Fibroblast of lung (primary cell): Measurements from ENCODE around the gene UGGT2.

ENCODE experiments used
- EZH2 ChIP-seq: IDR thresholded peaks from 2 replicates; pipeline ENCODE4 v1.5.1; 2012; ENCODE audit warnings: low read length, control low read depth, mild to moderate bottlenecking; ENCODE audit errors: missing control alignments
- TF ChIP-seq, protein P1 (sequence below), 2 donors: IDR thresholded peaks in 1 of 2; conservative IDR thresholded peaks in 1 of 2; 1 replicate in 1 of 2; 2 replicates in 1 of 2; pipeline ENCODE4 v1.5.1; 2011 to 2012; ENCODE audit warnings: low read length in 2 of 2, control low read depth in 1 of 2, inconsistent platforms in 1 of 2, low read depth in 1 of 2, mild to moderate bottlenecking in 1 of 2

DNA sequence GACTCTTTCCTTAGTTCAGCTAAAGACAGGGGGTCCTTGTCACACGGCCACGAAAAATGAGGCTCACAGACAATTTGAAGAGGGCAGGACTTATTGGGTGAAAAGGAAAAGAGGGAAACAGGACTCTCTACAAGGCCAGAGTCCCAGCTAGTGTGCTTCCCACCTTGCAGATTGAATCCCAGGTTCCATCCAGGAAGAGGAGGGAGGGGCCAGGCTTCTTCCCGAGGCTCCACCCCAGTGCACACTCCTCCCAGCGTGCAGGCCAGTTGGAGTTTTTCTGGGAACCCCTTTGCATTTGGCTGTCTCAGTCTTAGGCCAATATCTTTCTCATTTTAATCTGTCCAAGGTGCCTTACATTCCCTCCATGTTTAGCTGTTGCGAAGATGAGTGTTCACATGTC, 269.5 kb downstream of the UGGT2 start:
- TF ChIP-seq, protein P1, sequence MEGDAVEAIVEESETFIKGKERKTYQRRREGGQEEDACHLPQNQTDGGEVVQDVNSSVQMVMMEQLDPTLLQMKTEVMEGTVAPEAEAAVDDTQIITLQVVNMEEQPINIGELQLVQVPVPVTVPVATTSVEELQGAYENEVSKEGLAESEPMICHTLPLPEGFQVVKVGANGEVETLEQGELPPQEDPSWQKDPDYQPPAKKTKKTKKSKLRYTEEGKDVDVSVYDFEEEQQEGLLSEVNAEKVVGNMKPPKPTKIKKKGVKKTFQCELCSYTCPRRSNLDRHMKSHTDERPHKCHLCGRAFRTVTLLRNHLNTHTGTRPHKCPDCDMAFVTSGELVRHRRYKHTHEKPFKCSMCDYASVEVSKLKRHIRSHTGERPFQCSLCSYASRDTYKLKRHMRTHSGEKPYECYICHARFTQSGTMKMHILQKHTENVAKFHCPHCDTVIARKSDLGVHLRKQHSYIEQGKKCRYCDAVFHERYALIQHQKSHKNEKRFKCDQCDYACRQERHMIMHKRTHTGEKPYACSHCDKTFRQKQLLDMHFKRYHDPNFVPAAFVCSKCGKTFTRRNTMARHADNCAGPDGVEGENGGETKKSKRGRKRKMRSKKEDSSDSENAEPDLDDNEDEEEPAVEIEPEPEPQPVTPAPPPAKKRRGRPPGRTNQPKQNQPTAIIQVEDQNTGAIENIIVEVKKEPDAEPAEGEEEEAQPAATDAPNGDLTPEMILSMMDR (conservative IDR thresholded peaks at IDR 0.05 in 1 of 2, IDR thresholded peaks at IDR 0.05 in 1 of 2; ENCODE audit: low read depth in 1 of 2, low read length in 2 of 2) = no peak
- TF ChIP-seq EZH2 = no peak
